RKO (cell line): Measurements from ENCODE around the gene PTPRJ.

Source experiments
- DNase-seq: peaks from one replicate; pipeline ENCODE4 v3.0.0-alpha.2; 2016; ENCODE audit warnings: low spot score

PTPRJ gene

DNA sequence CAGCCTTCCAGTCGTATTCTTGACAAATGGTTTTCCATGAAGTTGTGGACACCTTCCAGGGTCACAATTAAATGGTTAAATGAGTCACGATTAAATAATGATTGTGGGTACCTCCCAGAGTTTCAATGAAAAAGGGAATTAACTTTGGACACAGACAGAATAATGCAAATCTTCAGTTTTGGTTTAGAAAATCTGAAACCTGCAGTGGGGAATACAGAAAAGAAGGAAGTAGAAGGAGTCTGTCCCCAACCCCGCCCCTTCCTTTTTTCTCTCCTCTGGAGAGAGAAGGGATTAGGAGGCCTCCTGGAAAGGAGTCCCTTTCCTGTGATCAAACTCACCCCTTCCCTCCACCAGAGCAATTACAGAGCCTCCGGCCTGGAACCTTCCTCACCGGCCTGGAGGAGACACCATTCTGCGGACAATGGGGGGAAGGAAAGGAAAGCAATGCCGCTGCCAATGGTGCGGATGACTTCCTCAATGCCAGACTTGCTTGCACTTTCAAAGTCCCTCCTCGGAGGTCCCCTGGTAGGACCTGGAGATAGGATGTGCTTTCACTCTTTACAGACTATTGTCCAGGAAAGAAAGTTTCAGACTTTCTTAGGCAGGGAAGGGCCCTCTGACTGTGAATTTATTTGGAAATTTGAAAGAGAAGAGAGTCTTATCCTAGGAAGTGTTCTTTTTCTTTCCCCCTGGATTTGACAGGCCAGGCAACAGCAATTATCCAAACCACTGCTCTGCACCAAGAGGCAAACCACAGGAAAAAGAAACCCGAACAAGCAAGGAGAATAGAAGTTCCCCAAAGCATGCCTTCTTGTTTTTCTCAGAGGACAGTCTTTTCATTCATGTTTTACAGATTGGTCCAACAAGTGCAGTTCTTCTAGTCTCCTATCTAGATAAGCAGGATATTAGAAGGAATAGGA, 86.8 kb downstream of the PTPRJ start:
- DNase-seq, result no peak

DNA sequence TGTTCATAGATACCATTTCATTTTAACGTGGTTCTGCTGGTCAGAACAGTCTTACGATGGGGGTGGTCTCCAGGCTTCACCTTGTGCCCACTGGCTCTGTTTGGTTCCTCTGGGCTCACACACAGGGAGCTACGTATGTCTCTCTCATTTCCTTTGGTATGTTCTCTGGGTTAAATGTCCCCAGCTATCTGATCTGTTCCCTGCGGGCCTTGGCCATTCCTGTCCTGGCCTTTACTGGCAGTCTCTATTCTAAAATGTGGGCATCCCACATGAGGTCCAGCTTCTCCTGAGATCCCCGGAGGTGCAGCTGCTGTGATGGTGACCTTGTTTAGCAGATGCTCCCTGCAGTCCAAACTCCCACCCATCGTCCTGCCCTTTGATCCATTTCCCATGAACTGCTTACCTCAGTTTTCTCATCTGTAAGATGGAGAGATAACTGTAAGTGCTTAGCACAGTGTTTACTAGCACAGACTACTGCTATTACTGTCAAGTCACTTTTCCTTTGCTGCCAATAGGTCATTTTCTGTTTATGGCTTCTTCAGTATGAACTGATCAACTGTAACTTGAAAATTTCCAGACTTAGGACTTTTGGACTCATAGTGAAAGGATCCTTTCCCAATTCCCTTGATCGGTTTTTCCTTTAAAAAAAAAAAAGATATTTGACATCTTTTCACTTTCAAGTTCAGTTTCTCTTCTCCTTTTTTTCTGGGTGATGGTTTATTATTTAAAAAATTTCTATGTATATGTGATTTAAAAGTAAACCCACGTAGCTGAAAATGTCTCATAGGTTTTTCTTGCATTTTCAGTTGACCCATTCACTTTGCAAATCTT, 92.9 kb downstream of the PTPRJ start:
- no peak for DNase-seq

DNA sequence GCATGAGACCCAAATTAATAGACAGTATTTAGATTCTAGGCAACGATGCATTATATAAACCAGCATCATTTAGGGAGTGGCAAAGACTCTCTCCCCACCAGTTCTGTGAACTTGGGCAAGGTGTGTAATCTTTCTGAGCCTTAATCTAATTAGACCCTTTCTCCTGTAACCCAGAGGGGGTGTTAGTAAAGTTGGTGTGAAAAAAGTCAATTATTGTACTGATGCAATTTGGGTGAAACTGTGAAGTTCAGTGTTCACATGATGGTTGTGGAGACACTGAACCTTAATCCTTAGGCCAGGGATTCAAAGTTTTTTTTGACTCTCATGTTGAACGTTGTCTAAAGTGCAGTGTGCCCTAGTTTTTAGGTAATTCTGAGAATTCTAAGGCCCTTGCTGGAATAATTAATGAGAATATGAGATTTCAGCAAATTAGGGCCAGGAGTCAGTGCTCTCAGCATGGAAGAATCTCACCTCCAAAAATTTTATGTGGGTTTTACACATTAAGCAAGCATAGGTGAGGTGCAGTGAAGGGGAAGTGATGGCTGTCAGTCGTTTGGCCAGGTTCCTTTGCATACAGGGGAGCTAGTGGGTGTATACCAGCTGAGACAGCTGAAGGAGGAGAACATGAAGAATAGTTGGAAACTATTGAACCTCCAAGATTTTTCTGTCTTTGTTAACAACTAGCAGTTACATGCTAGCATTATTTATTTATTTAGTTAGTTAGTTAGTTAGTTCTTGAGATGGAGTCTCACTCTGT, 94.2 kb downstream of the PTPRJ start:
- DNase-seq, result no peak

DNA sequence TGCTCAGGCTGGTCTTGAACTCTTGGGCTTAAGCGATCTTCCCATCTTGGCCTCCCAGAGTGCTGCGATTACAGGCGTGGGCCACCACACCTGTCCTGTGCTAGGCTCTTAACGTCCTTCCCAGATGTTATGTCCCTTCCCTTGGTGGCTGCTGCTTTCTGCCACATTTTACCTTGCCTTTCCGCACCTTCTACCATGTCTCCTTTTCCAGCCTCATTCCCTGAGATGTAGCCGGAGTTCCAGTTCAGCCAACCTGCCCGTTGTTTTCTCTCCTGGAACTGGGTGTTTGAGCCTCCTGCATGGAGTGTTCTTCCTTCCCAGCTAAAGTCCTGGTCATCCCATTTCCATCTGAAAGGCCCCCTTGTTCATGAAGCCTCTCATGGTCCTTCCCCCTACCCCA, 95.3 kb downstream of the PTPRJ start:
- DNase-seq, result no peak

DNA sequence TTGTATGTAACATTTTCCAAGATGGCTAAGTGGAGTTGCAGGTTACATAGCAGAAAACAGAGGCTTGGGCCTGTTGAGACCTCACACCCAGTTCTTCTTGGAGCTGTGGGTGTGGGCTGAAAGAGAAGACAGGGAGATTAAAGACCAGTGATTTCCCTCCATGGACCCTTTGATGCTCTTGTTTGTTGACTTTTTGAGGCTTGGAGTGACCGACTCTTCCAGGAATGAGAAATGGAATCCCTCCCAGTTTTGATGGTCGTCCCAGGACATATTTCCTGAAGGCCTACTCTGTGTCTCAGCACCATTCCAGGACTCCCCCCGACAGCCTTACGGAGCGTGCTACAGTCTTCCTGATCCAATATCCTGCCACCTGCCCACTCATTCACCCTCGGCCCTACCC, 96.9 kb downstream of the PTPRJ start:
- DNase-seq, result no peak

DNA sequence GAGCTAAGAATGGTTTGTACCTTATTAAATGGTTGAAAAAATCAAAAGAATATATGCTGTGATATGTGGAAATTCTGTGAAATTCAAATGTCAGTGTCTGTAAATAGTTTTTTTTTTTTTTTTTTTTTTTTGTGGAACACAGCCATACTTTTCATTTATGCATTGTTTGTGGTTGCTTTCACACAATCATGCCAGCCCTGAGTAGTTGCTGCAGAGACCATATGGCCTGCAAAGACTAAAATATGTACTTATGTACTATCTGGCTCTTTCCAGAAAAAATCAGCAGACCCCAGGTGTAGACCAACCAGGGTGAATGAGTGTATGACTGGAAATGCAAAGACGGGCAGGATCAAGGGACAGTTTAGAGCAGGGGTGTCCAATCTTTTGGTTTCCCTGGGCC, 98.3 kb downstream of the PTPRJ start:
- DNase-seq, result no peak

DNA sequence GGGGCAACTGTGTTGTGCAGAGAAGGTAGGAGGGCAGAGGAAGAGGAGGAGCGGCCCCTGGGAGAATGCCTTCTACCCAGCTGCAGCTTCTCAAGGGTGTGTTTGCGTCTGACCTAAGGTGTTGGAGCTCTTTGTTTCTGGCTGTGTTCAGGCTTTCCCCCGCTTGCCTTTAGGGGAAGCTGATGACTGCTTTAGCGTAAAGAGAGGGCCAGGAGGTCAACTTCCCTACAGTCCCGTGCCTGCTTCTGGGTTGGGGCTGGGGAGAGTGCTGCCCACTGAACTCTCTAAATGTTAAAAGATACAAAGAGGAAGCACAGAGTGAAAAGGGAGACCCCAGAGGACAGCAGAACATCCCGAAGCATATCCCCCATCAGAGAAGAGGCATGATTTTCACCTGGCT, 99.2 kb downstream of the PTPRJ start:
- DNase-seq, result no peak

DNA sequence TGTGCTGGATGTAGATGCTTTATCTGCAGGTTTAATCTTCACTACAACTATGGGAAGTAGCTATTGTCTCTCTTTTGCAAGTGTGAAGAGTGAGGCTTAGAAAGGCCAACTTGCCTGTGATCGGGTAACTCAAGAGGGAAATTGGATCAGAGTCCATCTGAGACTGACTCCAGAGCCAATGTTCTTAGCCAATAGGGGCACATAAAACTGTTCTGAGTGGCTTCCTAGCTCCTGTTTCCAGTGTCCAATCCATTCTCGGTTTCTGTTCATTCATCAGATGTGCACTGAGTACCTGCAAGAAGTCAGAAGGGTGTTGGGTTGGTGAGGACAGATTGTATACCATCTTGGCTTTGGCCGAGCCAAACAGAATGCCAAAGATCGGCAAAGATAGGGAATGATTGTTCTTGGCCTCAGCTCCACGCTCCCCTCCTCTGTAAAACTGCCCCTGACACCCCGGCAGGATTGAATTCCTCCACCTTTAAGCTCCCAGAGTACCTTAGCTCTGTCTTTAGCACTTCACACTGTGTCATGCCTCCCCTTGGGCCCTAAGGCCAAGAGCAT, 100.0 kb downstream of the PTPRJ start:
- no peak for DNase-seq

DNA sequence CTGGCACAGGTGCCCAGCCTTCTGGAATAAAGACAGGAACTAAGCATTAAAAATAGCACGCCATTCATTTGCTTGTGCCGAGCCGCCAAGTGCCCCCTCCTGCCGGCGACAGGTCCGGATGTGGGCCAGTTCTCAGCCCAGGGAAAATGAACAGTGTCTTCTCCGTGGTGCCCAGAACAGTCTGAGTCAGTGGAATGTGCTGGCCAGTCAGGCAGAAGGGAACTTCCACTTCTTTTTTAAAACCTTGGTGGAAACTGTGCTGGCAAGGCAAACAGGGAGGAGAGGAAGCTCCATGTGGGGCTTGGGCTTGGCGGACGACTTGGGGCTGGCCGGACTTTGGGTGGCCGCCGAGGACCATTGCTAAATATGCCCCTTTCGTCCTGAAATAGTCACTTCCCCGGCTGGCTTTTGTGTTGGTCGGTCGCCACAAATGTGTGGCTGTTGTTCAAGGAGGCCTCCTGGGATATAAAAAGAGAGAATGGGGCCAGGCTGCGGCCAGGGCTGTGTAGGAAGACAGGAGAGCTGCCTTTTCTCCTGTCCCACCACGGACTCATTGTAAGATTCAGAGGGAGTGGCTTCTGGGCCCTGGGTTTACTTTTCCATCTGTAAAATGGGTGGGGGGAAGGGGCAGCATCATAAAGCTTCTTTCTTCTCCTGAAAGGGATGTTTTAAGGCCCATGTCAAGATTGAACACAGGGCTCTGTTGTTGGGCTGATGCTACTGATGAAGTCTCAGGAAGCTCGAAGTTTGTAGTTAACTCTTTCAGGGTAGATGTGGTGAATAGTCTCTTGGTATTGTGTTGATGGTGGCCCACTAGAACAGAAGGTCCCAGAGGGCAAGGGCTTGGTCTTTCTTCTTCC, 101.0 kb downstream of the PTPRJ start:
- no peak for DNase-seq

DNA sequence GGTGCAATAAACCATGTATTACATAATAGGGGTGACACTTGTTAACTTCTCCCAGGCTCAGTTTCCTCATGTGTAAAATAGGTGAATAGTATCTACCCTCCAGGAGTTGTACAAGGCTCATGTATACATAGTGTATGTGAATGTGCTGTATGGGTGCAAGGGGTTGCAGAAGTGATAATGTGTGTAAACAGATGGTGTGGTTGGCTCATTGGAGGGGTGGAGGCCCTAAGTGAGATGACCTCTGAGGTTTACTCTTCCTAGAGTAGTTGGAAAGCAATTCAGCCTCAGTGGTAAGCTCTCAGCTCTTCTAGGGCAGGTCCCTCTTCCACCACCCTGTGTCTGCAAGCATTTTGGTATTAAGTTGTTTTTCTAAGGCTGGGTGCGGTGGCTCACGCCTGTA, 102.4 kb downstream of the PTPRJ start:
- no peak for DNase-seq

DNA sequence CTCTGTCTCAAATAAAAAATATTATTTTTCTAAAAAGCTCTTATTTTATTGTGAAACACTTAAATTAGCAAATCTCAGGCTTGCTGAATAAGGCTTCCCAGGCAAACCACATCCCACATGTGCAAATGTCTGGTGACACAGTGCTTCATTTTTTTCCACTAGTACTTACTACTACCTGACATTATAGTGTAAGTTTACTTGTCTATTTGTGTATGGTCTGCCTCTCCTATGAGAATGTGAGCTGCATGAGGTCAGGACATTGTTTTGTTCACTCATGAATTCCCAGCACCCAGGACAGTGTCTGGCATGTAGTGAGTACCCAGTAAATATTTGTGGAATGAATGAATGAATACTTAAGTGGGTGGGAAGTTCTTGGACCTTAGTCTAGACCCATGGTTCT, 103.1 kb downstream of the PTPRJ start:
- DNase-seq, result no peak

DNA sequence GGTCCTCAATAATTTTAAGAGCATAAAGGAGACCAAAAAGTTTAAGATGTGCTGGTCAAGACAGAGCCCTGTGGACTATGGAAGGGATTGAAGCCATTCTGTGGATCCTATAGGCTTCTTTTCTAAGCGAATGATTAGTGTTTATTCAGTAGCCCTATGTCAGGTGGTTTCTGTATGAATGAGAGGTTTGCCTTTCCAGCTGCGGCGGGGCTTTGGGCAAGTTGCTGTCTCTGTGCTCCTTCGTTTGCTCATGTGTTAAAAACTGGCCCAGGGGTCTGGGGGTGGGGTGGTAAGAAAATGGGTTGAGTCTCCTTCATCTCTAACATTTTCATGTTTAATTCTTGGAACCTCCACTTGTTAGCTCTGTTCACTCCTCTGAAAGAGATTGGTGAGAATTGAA, 105.3 kb downstream of the PTPRJ start:
- no peak for DNase-seq

DNA sequence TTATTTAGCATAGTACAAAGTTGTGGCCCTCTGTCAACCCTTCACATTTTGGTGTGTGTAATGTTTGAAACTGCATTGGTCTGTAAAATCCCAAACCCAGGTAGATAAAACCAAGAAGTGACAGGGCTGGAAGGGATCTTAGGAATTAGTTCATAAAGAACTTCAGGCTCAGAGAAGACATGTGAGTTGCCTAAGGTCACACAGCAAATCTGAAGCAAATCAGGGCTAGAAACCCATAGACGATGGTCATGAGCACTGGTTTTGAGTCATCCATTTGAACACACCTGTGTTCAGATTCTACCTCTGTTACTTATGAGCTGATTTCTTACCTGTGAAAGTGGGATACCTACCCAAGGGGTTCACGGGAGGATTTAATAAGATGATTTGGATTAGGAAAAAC, 107.1 kb downstream of the PTPRJ start:
- DNase-seq, result no peak

DNA sequence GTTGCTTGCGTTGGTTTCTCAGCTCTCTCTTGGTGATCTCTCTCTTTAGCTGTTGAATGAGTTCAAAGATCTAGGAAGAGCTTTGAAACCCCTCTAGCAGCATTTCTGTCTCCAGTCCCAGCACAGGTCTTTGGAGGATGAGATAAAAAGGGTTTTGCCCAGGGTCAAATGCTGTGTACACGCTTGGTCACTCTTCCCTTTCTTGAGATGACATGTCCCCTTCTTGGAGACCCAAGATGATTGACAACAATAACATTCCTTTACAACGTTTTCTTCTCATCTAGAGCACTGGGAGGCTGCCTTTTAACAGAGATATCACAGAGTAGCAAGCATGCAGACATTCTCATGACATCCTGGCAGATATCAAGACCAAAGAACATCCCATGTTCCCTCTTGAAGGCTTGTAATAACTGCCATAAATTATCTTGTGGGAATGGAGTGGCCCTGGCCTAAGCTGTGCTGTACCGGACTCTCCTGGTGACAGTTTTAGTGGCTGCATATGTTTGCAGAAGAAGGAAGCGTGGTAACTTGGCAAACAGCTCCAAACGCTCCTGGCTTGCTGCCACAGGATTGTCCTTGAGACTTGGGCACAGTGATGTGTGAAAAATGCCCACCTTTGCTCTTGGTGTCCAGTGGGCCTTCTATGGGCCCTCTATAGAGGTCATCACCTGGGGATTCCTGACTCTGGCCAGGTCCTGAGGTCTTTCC, 107.8 kb downstream of the PTPRJ start:
- no peak for DNase-seq

DNA sequence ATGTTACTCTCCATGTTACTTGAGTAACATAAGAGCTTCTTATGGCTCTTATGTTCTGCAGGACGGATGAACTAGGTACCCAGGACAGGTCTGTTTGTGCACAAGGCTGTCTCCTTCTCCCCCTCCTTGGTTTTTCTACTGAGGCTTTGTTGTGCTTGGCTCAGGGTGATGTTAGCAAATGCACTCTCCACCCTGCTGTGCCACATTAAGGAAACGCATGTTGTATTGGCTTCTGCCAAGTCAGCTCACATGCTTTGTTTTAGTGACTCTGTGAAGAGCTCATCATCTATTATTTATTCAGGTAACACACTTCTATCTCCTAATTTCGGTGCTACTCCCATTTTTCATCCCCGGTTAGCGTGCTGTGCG, 108.3 kb downstream of the PTPRJ start:
- DNase-seq, result no peak

DNA sequence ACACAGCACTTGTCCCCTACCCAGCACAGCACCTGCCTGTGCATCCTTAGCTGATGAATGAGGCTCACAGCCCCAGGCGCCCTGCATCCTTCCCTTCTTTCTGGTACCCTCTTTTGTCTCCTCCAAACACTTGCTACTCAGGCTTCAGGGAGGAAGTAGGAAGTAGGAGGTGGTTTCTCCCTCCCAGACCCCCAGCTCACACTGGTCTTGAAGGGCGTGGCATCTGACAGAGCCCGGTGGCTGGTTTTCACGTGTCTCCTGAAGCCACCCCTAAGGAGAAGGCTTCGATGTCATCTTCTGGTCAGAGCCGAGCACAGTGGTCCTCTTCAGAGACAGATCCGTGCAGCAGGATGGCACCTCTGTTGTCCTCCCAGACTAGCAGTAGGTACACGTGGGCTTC, 109.8 kb downstream of the PTPRJ start:
- DNase-seq, result no peak

DNA sequence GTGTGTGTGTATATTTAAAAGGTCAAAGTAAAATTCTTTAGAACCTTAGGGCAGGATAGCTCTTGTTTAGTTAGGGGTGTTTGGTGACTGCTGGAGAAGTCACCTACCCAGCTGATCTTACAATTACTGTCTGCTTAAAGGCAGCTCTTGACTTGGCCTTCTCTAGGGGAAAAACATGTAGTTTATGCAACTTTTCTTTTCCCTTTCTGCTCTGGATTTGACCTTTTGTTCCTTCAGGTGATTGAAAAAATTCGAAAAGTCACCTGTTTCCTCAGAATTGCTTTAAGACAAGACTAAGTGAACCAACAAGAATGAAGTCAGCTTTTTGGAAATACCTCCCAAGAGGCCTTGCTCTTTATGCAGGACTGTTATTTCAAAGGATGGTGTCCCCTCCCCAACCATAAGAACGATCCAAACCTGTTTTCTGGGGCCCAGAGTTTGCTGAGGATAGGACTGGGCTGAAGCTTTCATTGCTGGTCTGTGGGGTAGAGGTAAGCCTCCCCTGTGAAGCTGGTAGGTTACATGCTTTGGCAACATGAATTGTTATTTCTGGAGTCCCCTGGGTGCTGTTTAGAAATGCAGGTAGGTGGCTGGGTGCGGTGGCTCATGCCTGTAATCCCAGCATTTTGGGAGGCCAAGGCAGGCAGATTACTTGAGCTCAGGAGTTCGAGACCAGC, 111.2 kb downstream of the PTPRJ start:
- no peak for DNase-seq

DNA sequence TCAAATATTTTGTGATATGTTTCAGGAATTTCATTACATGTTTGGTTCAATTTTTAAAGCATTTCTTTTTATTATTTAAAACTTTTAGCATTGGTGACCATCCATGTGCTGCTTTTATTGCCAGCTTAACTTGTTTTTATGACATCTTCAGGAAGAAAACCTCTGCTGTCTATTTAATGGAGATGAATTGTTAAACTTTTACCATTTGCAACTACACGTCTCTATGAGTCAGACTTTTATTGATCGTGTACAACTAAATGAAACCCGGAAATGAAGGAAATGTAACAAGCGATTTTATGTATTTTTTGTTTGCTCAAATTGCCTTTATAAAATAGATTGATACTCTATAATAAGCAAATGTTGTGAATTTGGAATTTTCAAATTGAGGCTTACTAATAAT, 113.0 kb downstream of the PTPRJ start:
- no peak for DNase-seq

DNA sequence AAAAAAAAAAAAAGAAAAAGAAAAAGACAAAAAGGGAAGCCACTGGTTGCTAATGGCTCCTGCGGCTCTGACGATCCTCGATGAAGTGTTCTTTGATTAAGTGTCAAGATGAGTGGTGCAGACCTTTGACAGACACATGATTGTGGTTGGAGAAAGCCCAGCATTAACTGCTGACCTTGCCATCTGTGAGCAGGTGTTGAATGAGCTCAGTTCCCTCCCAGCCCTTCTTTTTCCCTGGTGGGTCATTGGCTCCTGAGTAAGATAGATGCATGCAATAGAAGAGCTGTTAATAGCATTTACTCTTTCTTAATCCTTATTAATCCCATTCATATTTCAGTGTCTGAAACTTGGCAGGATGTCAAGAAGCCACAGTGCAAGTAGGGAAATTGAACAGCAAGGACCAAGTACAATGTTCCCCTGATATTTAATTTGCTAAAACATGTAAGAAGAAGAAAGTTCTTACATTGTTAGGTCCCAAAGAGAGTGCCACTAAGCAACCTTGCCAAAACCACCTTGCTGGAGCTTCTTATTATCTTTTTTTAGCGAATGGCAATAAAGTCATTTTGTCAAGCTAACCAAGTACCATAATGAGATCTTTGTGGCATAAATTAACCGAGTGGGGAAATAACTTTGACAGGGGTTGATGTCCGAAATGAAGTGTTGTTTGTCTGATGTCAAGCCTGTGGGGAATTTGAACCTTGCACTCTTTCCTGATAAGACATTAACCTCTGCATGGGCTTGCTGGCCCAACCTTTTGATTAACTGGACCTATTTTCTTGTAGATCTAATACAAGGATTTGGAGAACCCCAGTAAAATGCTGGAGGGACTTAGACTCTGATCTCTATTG, 113.7 kb downstream of the PTPRJ start:
- DNase-seq, result no peak
